Psoas muscle (tissue), 8 donors: ENCODE data around the gene CASZ1. TPM values are rescaled to one million over a fixed set of nuclear protein-coding genes. Genes with fewer than 3 reads are reported as not detected.

Experiments used
- ATAC-seq, 4 donors: fragments of 200-7000 bp; cut with Tn5 transposase; one replicate each; pipeline ENCODE4 v1.9.1; 2020; ENCODE audit warnings: moderate library complexity in 3 of 4, mild to moderate bottlenecking in 2 of 4
- DNase-seq, 2 donors: peaks; one replicate each; pipeline ENCODE4 v3.0.0-alpha.2; 2020
- H3K27ac ChIP-seq: fragments of 200-600 bp; one replicate; pipeline ENCODE4 v1.8.0; 2022
- H3K27me3 ChIP-seq, 3 donors: fragments of 200-600 bp in 1 of 3; one replicate each; pipeline versions ENCODE4 v1.6.1 to v1.8.0; 2013 to 2022; ENCODE audit warnings: low read length in 2 of 3, mild to moderate bottlenecking in 2 of 3, moderate library complexity in 1 of 3; ENCODE audit not compliant: insufficient read depth in 3 of 3
- H3K36me3 ChIP-seq, 2 donors: fragments of 200-600 bp in 1 of 2; one replicate each; pipeline versions ENCODE4 v1.6.1 to v1.8.0; 2013 to 2022; ENCODE audit warnings: low read depth in 1 of 2, mild to moderate bottlenecking in 1 of 2, moderate library complexity in 1 of 2; ENCODE audit not compliant: insufficient read depth in 1 of 2
- H3K4me1 ChIP-seq: fragments of 200-600 bp; one replicate; pipeline ENCODE4 v1.8.0; 2022
- H3K4me3 ChIP-seq: fragments of 200-600 bp; one replicate; pipeline ENCODE4 v1.8.0; 2022; ENCODE audit warnings: mild to moderate bottlenecking
- H3K9me3 ChIP-seq: fragments of 200-600 bp; one replicate; pipeline ENCODE4 v1.8.0; 2022
- WGBS, 3 donors: extraction: QIAGEN DNeasy Blood & Tissue Kit; methylation state at CpG; one replicate each; pipeline versions ENCODE4 v1.1.6 to v1.1.7; 2013; 5-methylcytosine and 5-hydroxymethylcytosine counted together
- intact Hi-C, 2 donors: fragments of 100-400 bp; cut with DNase I; formaldehyde crosslinking; loops; one replicate each; pipeline versions ENCODE4 v1.11.0 to v1.14.2; 2022
- polyA plus RNA-seq, 3 donors: library from polyadenylated mRNA; stranded (reverse); fragments of 200-250 nt; gene quantifications; one replicate each; pipeline ENCODE4 v1.2.3, GENCODE V29; 2013
- total RNA-seq, 4 donors: library from RNA; stranded (reverse); fragmentation: NEBNext Ultra II Directional in 2 of 4; extraction: Animal tissue kit (Norgen Biotek cat#: 25700) in 2 of 4; gene quantifications; one replicate each; pipeline versions ENCODE4 v1.2.1 to v1.2.4, GENCODE V29; 2021 to 2023
- TF ChIP-seq, protein P1 (sequence below): fragments of 200-600 bp; IDR thresholded peaks from one replicate; pipeline ENCODE4 v1.8.0; 2022; ENCODE audit warnings: antibody characterized with exemption
- donor health status: healthy with polysubstance abuse.
- donor health status: DM: no; HTN: no; CAD: no; lungs with moderate emphysema.
- donor health status: Bipolar disorder and iron deficiency.
- donor health status: healthy.
- donor health status: DM: yes; HTN: yes; CAD: no.
- donor health status: DM: no; HTN: no; CAD: no.
- donor health status: DM: no; HTN: no; CAD: no.
- donor health status: DM: yes; HTN: yes; CAD: no.

Gene CASZ1
- total and polyA plus RNA-seq, 7 donors: 2.6 to 83.3 (median 53.1) TPM

DNA sequence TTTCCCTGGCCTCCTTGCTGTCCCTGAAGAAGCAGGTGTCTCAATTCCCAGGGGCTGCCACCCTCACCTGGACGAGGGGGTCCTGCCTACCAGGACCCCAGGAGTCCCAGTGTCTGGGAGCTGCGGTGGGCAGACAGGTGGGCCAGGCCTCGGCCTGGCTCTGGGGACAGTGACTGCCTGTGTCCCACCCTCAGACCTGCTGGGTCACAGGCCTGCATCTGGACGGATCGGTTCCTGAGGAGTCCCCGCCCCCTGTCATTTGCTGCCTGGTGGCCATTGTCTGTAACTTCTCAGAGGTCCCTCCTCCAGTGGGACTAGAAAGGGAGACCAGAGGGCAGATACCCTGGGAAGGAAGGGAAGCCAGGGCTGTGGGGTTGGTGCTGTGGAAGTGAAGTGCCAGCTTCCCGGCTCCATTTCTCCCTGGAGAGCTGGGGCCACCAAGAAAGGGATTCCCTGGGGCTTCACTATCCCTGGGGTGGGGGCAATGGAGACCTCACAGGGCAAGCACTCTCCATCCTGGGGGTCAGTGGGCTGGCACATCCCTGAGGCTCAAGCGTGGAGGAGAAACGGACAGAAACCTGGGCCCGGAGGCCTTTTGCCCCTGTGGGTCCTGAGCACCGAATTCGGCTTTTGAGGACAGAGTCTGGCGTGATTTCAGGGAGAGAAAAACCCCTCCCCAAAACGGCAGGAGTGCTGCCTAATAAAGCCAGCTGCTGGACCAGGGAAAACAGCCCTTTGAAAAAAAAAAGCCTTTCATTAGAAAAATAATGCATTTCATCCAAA is 164.4 kb downstream of the CASZ1 start:
- WGBS, 3 donors: 81 to 84% (median 83%) methylated on average over 14 of the region's 14 CpGs
- no peaks in the 10 kb centered on the region for H3K27me3 ChIP-seq
- TF ChIP-seq, protein P1, sequence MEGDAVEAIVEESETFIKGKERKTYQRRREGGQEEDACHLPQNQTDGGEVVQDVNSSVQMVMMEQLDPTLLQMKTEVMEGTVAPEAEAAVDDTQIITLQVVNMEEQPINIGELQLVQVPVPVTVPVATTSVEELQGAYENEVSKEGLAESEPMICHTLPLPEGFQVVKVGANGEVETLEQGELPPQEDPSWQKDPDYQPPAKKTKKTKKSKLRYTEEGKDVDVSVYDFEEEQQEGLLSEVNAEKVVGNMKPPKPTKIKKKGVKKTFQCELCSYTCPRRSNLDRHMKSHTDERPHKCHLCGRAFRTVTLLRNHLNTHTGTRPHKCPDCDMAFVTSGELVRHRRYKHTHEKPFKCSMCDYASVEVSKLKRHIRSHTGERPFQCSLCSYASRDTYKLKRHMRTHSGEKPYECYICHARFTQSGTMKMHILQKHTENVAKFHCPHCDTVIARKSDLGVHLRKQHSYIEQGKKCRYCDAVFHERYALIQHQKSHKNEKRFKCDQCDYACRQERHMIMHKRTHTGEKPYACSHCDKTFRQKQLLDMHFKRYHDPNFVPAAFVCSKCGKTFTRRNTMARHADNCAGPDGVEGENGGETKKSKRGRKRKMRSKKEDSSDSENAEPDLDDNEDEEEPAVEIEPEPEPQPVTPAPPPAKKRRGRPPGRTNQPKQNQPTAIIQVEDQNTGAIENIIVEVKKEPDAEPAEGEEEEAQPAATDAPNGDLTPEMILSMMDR: no peak
- intact Hi-C loops: no loop called here
- H3K9me3 ChIP-seq: no peaks in the 10 kb centered on the region
- peak; percentile 2 to 34 for DNase-seq
- H3K4me1 ChIP-seq: peaks cover 14% of the 10 kb centered on the region
- no peak overlapping the region for H3K4me3 ChIP-seq
- H3K36me3 ChIP-seq: peaks cover 0 to 18% of the 10 kb centered on the region in 2 donors
- no peak for ATAC-seq
- no peak overlapping the region for H3K27ac ChIP-seq

GRCh38 chr1:10631121-10631810 is 165.2 kb downstream of the CASZ1 start:
- H3K27ac ChIP-seq: no peak overlapping the region
- 92 to 94% (median 94%) methylated on average over 20 of the region's 20 CpGs for WGBS, 3 donors
- TF ChIP-seq, protein P1: no peak

GRCh38 chr1:10630661-10631120 is 165.8 kb downstream of the CASZ1 start:
- 86 to 94% (median 90%) methylated on average over 13 of the region's 13 CpGs for WGBS, 3 donors
- Histone ChIP-seq H3K27me3 (no peaks in the 10 kb centered on the region), H3K36me3 (peaks cover 0 to 18% of the 10 kb centered on the region in 2 donors), H3K9me3 (no peaks in the 10 kb centered on the region), H3K4me3 (no peak overlapping the region), H3K27ac (no peak overlapping the region), H3K4me1 (peaks cover 6% of the 10 kb centered on the region)
- intact Hi-C loops: no loop called here
- ATAC-seq (no peak), DNase-seq (peak; percentile 2 to 36)
- TF ChIP-seq, protein P1: no peak

More at GRCh38 chr1:10631121-10631810, 165.2 kb downstream of the CASZ1 start:
- Histone ChIP-seq H3K4me1 (peaks cover 12% of the 10 kb centered on the region), H3K9me3 (no peaks in the 10 kb centered on the region), H3K36me3 (peaks cover 0 to 18% of the 10 kb centered on the region in 2 donors), H3K27me3 (no peaks in the 10 kb centered on the region), H3K4me3 (no peak overlapping the region)
- DNase-seq (peak; percentile 9 to 50), ATAC-seq (no peak)
- intact Hi-C loops: no loop called here

GRCh38 chr1:10629816-10630571 is 166.5 kb downstream of the CASZ1 start:
- no peak overlapping the region for H3K27ac ChIP-seq
- intact Hi-C loops: loop anchor here in 1 of 2 donors (5.0 kb wide), 1 partner anchor 88 kb away; no protein-coding TSS in a partner anchor
- DNase-seq (peak; percentile 12 to 41), ATAC-seq (no peak)
- H3K36me3 ChIP-seq: peaks cover 0 to 18% of the 10 kb centered on the region in 2 donors
- no peak overlapping the region for H3K4me3 ChIP-seq
- WGBS, 3 donors: 92 to 94% (median 94%) methylated on average over 35 to 36 of the region's 36 CpGs
- H3K4me1 ChIP-seq: no peaks in the 10 kb centered on the region
- no peaks in the 10 kb centered on the region for H3K27me3 ChIP-seq
- TF ChIP-seq, protein P1: no peak
- H3K9me3 ChIP-seq: no peaks in the 10 kb centered on the region
